Iris pigment epithelial cell (primary cell): ENCODE measurements around the gene IGFL4.

Source experiments
- DNase-seq: peaks from one replicate; pipeline ENCODE4 v3.0.0-alpha.2; 2011; ENCODE audit warnings: low read depth

The IGFL4 gene

GRCh38 chr19:46063201-46063600 is 22.4 kb upstream of the IGFL4 start:
- no peak for DNase-seq

- DNase-seq: no peak
Measured at GRCh38 chr19:46060012-46060411, 19.2 kb upstream of the IGFL4 start.

DNA sequence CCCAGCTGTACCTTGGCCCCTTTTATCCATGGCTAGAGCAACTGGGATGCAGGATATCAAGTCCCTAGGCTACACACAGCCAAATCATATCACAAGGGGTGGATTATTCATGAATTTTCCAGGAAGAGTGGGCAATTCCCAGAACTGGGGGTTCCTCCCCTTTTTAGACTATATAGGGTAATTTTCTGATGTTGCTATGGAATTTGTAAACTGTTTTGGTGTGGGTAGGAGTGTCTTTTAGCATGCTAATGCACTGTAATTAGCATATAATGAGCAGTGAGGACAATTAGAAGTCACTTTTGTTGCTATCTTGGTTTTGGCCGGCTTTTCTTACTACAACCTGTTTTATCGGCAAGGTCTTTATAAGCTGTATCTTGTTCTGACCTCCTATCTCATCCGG is 18.0 kb upstream of the IGFL4 start:
- DNase-seq: no peak

DNA sequence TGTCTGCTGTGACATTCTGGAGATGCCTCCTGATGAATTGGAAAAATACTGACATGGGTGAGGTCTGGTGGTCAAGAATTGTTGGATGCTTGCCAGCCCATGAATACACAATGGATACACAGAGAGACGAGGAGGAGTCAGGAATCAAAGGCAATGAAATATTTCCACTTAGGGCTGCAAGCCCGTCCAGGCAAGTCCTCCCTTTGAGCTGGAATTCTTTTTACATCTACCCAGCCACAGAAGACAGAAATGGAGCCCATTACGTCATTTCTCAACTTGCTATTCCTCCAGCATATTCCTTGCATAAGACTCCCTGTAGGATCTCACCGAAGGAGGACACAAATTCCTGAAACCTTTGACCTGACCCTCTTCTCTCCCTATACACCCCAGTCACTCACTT is 15.7 kb upstream of the IGFL4 start:
- no peak for DNase-seq

- no peak for DNase-seq
Measured at GRCh38 chr19:46052896-46053295, 12.1 kb upstream of the IGFL4 start.

GRCh38 chr19:46049597-46049996 is 8.8 kb upstream of the IGFL4 start:
- no peak for DNase-seq

- no peak for DNase-seq
Measured at GRCh38 chr19:46043519-46043918, 2.7 kb upstream of the IGFL4 start.

GRCh38 chr19:46042252-46042883 is 1.6 kb upstream of the IGFL4 start:
- DNase-seq: no peak

GRCh38 chr19:46040125-46040524 is 677 bp downstream of the IGFL4 start:
- no peak for DNase-seq

- no peak for DNase-seq
Measured at GRCh38 chr19:46036744-46037128, 4.1 kb downstream of the IGFL4 start.

- no peak for DNase-seq
Measured at GRCh38 chr19:46035986-46036743, 4.6 kb downstream of the IGFL4 start.

- no peak for DNase-seq
Measured at GRCh38 chr19:46035546-46035945, 5.3 kb downstream of the IGFL4 start.

GRCh38 chr19:46033401-46033800 is 7.4 kb downstream of the IGFL4 start:
- DNase-seq: no peak

GRCh38 chr19:46032597-46033025 is 8.2 kb downstream of the IGFL4 start:
- DNase-seq: no peak

DNA sequence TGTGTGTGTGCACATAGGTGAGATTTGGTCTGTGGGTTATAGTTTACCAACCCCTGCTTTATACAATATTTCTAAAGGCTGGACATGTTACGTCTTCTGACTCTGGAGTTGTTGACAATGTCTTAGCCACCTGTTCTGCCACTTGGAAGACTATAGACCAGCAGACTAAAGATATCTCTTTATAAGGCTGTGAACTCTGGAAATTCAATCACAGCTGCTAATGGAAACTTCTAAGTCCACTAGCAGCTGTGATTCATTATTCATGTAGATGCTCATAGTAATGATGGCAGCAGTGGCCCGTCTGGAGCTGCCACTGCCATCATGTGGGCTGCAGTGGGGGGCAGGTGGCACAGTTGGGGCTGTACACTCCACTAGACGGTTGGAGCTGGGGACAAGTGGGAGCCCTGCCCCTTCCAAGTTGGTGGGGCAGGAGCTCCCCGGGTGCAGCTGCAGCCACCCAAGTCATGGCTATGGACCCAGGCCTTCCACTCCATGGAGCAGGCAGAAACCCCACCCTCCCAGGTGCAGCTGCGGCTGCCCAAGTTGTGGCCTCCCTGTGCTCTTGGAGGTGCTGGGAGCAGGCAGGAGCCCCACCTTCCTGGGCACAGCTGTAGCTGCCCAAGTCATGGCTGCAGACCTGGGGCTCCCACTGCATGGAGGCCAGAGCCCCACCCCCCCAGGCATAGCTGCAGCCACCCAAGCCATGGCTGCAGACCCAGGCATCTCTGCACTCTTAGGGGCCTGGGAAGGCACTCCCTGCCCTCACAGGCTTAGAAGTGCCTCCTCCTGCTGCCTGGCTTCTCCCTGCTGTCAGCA is 8.8 kb downstream of the IGFL4 start:
- DNase-seq: no peak

GRCh38 chr19:46030812-46031550 is 9.8 kb downstream of the IGFL4 start:
- DNase-seq: no peak

DNA sequence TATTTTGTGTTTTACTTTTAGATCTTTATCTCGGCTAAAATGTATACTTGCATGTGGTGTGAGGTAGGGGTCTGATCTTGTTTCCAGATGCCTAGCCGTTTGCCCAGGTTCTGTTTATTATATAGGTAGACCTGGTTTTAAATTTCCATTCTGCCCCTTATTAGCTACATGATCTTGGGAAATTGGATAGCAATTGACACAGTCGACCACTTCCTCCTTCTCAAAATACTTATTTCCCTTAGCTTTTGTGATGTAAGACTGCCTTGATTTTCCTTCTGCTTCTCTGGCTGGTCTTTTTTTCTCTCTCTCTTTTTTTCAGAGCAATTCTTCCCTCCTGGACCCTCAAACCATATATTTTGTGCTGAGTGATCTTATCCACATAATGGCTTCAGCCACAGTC is 15.0 kb downstream of the IGFL4 start:
- DNase-seq: no peak

GRCh38 chr19:46023311-46023779 is 17.5 kb downstream of the IGFL4 start:
- DNase-seq: no peak

GRCh38 chr19:46022431-46023310 is 18.1 kb downstream of the IGFL4 start, which contains the start of gene PGLYRP1:
Gene PGLYRP1 (minus strand): TSS chr19:46023053. CDS start chr19:46023021, 32 bp downstream.
- no peak for DNase-seq

DNA sequence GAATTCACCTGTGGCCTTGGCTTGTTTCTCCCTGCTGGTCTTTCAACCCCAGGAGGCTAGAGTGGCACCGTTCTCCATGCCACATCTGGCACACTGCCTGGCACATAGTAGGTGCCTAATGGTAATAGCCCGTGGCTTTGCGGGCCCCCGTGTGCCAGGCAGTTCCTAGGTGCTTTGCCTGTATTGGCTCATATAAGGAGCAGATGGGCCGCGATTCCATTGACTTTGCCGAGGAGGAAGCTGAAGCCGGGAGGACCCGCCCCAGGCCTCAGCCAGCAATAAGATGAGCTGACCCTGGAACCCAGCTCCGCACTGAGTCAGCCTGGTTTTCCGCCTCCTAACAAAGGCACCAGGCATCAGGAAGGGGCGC is 18.8 kb downstream of the IGFL4 start:
- DNase-seq: no peak

- DNase-seq: no peak
Measured at GRCh38 chr19:46021531-46022041, 19.2 kb downstream of the IGFL4 start.
